HFFc6 (cell line): ENCODE data around the gene C1QTNF8. TPM values are rescaled to one million over a fixed set of nuclear protein-coding genes. Genes with fewer than 3 reads are reported as not detected.

Experiments used
- DNase-seq: peaks from one replicate; pipeline ENCODE4 v3.0.0-alpha.2; 2018
- H3K27ac Mint-ChIP-seq: 2 replicates; pipeline ENCODE4 v1.8.0; 2020; ENCODE audit warnings: mild to moderate bottlenecking, mixed read lengths
- H3K27me3 Mint-ChIP-seq: 2 replicates; pipeline ENCODE4 v1.8.0; 2021; ENCODE audit warnings: mild to moderate bottlenecking, moderate library complexity, mixed read lengths; ENCODE audit not compliant: insufficient read depth
- H3K36me3 Mint-ChIP-seq: 2 replicates; pipeline ENCODE4 v1.8.0; 2021; ENCODE audit warnings: low read depth, mixed read lengths
- H3K4me1 Mint-ChIP-seq: 2 replicates; pipeline ENCODE4 v1.8.0; 2020; ENCODE audit warnings: low read depth, mixed read lengths
- H3K4me3 Mint-ChIP-seq: 2 replicates; pipeline ENCODE4 v1.8.0; 2020; ENCODE audit warnings: mild to moderate bottlenecking, moderate library complexity, mixed read lengths
- H3K9me3 Mint-ChIP-seq: 2 replicates; pipeline ENCODE4 v1.8.0; 2020; ENCODE audit warnings: mild to moderate bottlenecking, mixed read lengths
- total RNA-seq, 6 experiments: library from RNA; stranded (reverse); fragmentation: NEBNext Ultra II Directional; extraction: Animal tissue kit (Norgen Biotek cat#: 25700); gene quantifications; 2 replicates in 1 of 6; 3 replicates in 5 of 6; pipeline ENCODE4 v1.2.3, GENCODE V29; 2021
- TF ChIP-seq, protein P1 (sequence below): fragments of 200-600 bp; sonication (generic); IDR thresholded peaks from 2 replicates; pipeline ENCODE4 v1.5.0; 2021; ENCODE audit warnings: antibody characterized with exemption, mild to moderate bottlenecking

C1QTNF8 gene
- total RNA-seq, 6 experiments from 2014 or later, result not detected

GRCh38 chr16:1102333-1102700 is 6.3 kb upstream of the C1QTNF8 start:
- Mint-ChIP-seq H3K27ac (no peak overlapping the region), H3K27me3 (peaks cover 8% of the 10 kb centered on the region; the same call in 1 of the 2 replicates), H3K36me3 (no peaks in the 10 kb centered on the region), H3K4me1 (no peaks in the 10 kb centered on the region), H3K9me3 (no peaks in the 10 kb centered on the region), H3K4me3 (no peak overlapping the region)
- DNase-seq, result no peak
- TF ChIP-seq, protein P1, sequence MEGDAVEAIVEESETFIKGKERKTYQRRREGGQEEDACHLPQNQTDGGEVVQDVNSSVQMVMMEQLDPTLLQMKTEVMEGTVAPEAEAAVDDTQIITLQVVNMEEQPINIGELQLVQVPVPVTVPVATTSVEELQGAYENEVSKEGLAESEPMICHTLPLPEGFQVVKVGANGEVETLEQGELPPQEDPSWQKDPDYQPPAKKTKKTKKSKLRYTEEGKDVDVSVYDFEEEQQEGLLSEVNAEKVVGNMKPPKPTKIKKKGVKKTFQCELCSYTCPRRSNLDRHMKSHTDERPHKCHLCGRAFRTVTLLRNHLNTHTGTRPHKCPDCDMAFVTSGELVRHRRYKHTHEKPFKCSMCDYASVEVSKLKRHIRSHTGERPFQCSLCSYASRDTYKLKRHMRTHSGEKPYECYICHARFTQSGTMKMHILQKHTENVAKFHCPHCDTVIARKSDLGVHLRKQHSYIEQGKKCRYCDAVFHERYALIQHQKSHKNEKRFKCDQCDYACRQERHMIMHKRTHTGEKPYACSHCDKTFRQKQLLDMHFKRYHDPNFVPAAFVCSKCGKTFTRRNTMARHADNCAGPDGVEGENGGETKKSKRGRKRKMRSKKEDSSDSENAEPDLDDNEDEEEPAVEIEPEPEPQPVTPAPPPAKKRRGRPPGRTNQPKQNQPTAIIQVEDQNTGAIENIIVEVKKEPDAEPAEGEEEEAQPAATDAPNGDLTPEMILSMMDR, result no peak

GRCh38 chr16:1101573-1102332 is 5.7 kb upstream of the C1QTNF8 start:
- Mint-ChIP-seq H3K9me3 (no peaks in the 10 kb centered on the region), H3K36me3 (no peaks in the 10 kb centered on the region), H3K4me1 (no peaks in the 10 kb centered on the region), H3K27me3 (peaks cover 6% of the 10 kb centered on the region; the same call in 1 of the 2 replicates), H3K27ac (no peak overlapping the region), H3K4me3 (no peak overlapping the region)
- TF ChIP-seq, protein P1, result no peak
- DNase-seq, result no peak

DNA sequence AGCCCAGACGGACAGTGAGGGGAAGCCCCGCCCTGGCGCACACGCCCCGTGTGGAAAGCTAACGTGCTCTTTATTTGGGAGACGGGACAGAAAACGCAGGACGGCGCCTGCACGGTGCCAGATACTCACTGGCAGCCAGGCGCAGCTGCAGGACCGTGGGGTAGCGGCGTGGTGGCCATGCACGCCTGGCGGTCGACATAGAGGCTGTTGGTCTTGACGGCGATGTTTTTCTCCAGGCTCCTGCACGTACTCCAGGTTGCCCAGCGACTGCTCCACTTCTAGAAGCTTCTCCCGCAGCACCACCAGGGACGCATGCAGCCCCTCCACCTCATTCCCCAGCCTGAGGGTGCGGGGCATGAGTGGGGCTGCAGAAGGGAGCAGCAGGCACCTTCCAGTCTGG is 5.1 kb upstream of the C1QTNF8 start:
- peaks cover 6% of the 10 kb centered on the region; the same call in 1 of the 2 replicates for H3K27me3 Mint-ChIP-seq
- H3K4me3 Mint-ChIP-seq, result no peak overlapping the region
- no peaks in the 10 kb centered on the region for H3K36me3 Mint-ChIP-seq
- no peaks in the 10 kb centered on the region for H3K4me1 Mint-ChIP-seq
- no peak for DNase-seq
- H3K9me3 Mint-ChIP-seq, result no peaks in the 10 kb centered on the region
- TF ChIP-seq, protein P1, result no peak
- no peak overlapping the region for H3K27ac Mint-ChIP-seq

- Mint-ChIP-seq H3K9me3 (no peaks in the 10 kb centered on the region), H3K36me3 (no peaks in the 10 kb centered on the region), H3K27me3 (peaks cover 5% of the 10 kb centered on the region; the same call in 1 of the 2 replicates), H3K4me1 (no peaks in the 10 kb centered on the region), H3K27ac (no peak overlapping the region), H3K4me3 (no peak overlapping the region)
- DNase-seq, result no peak
- TF ChIP-seq, protein P1, result no peak
Measured at GRCh38 chr16:1100084-1100800, 4.2 kb upstream of the C1QTNF8 start.

DNA sequence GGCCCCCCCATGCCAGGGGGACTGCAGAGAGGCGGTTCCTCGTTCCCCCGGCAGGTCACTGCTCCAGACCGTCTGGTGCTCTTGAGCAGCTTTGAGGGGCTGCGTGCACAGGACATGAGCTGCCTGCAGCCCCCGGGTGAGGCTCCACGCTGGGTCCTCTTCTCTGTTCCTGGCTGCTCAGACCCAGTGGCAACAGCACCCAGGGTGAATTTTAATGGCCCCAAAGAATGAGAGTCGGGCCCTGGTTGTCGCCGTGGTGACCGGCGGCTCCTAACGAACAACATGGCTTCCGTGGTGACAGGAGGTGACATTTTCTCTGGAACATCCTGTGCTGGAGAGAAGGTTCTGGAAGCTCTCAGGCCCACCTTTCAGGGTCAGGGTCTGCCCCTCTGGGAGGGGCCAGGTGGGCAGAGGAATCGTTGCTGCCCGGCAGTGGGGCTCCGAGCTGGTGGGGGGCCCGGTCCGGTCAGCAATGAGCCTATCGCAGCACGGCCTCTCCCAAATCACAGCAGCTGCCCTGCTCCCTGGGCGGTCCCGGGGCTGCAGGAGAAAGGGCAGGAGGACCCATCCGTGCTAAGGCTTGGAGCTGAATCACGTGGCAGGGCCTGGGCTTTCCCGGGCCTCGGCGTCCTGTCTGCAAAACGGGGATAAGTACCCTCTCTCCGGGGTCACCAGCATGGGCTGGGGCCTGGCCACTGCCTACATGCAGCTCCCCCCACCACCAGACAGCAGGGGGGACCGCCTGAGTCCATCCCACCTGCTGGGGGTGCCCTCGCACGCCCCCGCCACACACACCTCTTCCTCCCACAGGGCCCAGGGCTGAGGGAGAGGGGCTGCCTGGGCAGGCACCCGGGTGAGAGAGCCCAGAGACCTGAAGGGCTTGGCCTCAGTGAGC is 3.4 kb upstream of the C1QTNF8 start:
- no peak for DNase-seq
- TF ChIP-seq, protein P1, result no peak
- Mint-ChIP-seq H3K9me3 (no peaks in the 10 kb centered on the region), H3K27ac (no peak overlapping the region), H3K27me3 (peaks cover 5% of the 10 kb centered on the region; the same call in 1 of the 2 replicates), H3K36me3 (no peaks in the 10 kb centered on the region), H3K4me3 (no peak overlapping the region), H3K4me1 (no peaks in the 10 kb centered on the region)
